Stimulated activated CD4-positive, alpha-beta T cell treated with anti-CD3 and anti-CD28 coated beads, Interleukin-12 subunit alpha, Interleukin-12 subunit beta, amount 100 ng/mL, for 4 hours (primary cell): ENCODE measurements around the gene LRBA.
"Not testable (repeated sequence)": the region's sequence is repeated elsewhere in the genome, so short reads cannot be mapped to it uniquely, and the experiment has no call there.

ENCODE experiments used
- DNase-seq: peaks from one replicate; pipeline ENCODE4 v3.0.0-alpha.2; 2020

The LRBA gene

GRCh38 chr4:150582146-150582872 lies 432.8 kb downstream of the LRBA start, which contains the start of gene MAB21L2:
MAB21L2 (plus strand) TSS chr4:150582151; CDS start chr4:150583030, 879 bp downstream.
- DNase-seq: no peak

GRCh38 chr4:150581641-150582051 lies 433.4 kb downstream of the LRBA start:
- DNase-seq: no peak

- no peak for DNase-seq
Measured at GRCh38 chr4:150581056-150581605, 434.0 kb downstream of the LRBA start.

GRCh38 chr4:150580306-150580705 lies 434.8 kb downstream of the LRBA start:
- DNase-seq: no peak

GRCh38 chr4:150579551-150580234 lies 435.4 kb downstream of the LRBA start:
- DNase-seq: no peak

GRCh38 chr4:150578745-150579501 lies 436.2 kb downstream of the LRBA start:
- DNase-seq: no peak

GRCh38 chr4:150577796-150578195 lies 437.3 kb downstream of the LRBA start:
- DNase-seq: no peak

GRCh38 chr4:150574678-150575077 lies 440.4 kb downstream of the LRBA start:
- DNase-seq: no peak

GRCh38 chr4:150573534-150573933 lies 441.6 kb downstream of the LRBA start:
- DNase-seq: no peak

- no peak for DNase-seq
Measured at GRCh38 chr4:150572704-150573504, 442.2 kb downstream of the LRBA start.

- no peak for DNase-seq
Measured at GRCh38 chr4:150570862-150571261, 444.2 kb downstream of the LRBA start.

GRCh38 chr4:150569998-150570535 lies 445.0 kb downstream of the LRBA start:
- DNase-seq: no peak

- DNase-seq: no peak
Measured at GRCh38 chr4:150569384-150569987, 445.6 kb downstream of the LRBA start.

GRCh38 chr4:150567070-150567469 lies 448.0 kb downstream of the LRBA start:
- no peak for DNase-seq

GRCh38 chr4:150564967-150565366 lies 450.1 kb downstream of the LRBA start:
- DNase-seq: not testable (repeated sequence)

GRCh38 chr4:150562751-150563150 lies 452.3 kb downstream of the LRBA start:
- no peak for DNase-seq

GRCh38 chr4:150562250-150562649 lies 452.8 kb downstream of the LRBA start:
- no peak for DNase-seq

- no peak for DNase-seq
Measured at GRCh38 chr4:150561143-150561737, 453.8 kb downstream of the LRBA start.

- DNase-seq: not testable (repeated sequence)
Measured at GRCh38 chr4:150557811-150558210, 457.3 kb downstream of the LRBA start.

- DNase-seq: no peak
Measured at GRCh38 chr4:150547154-150547838, 467.8 kb downstream of the LRBA start.

- no peak for DNase-seq
Measured at GRCh38 chr4:150546286-150546685, 468.8 kb downstream of the LRBA start.
